Occipital lobe (tissue), 2 donors: ENCODE results near the gene GCLC. TPM values are rescaled to one million over a fixed set of nuclear protein-coding genes. Genes with fewer than 3 reads are reported as not detected.
A peak's percentile ranks its signal among the peaks of the same experiment; 100 is the strongest.
"Not testable (repeated sequence)": the region's sequence is repeated elsewhere in the genome, so short reads cannot be mapped to it uniquely, and the experiment has no call there.

Experiments
- DNase-seq: peaks from one replicate; lab custom pipeline; 2025; lab: John Stamatoyannopoulos, UW
- total RNA-seq: library from RNA; depleted of rRNA; stranded (reverse); fragments of >200 nt; gene quantifications from one replicate; pipeline ENCODE4 v1.2.3, GENCODE V29; 2014

GCLC gene
- total RNA-seq, 1 donor from 2014 or later: 15.8 TPM

DNA sequence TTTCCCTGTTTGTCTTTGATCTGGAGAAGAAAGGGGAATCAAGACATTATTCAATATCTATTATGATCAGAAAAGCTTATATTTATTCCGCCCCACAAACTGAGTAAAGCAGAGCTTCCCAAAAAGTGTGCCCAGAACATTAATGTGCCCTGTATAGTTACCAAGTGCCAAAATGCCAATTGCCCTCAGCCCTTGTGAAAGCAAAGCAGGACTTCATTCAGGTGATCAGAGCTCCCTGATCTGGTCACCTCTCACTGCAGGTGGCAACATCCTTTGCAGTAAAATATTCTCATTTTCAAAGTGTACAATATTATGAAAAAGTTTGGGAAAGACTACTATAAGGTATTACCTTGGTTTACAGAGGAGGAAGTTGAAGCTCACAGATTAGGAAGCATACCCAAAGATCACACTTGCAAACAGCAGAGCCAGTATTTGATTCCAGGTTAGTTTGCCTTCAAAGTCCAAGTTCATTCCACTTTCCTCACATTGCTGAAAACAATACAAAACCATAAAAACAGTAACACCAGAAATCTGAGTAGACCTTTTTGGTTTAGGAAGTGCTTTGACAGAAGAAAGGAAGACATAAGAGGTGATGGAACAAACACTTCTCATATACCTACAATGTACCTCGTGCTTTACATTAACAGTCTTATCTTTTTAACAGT, 19.6 kb upstream of the GCLC start:
- no peak for DNase-seq

GRCh38 chr6:53556986-53557715, 12.2 kb upstream of the GCLC start:
- no peak for DNase-seq

- not testable (repeated sequence) for DNase-seq
Measured at GRCh38 chr6:53553600-53553999, 8.7 kb upstream of the GCLC start.

DNA sequence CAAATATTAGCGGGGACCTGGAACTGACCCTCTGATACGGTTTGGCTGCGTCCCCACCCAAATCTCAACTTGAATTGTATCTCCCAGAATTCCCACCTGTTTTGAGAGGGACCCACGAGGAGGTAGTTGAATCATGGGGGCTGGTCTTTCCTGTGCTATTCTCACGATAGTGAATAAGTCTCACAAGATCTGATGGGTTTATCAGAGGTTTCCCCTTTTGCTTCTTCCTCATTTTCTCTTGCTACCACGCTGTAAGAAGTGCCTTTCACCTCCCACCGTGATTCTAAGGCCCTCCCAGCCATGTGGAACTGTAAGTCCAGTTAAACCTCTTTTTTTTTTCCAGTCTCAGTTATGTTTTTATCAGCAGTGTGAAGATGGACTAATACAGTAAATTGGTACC, 6.8 kb upstream of the GCLC start:
- not testable (repeated sequence) for DNase-seq

DNA sequence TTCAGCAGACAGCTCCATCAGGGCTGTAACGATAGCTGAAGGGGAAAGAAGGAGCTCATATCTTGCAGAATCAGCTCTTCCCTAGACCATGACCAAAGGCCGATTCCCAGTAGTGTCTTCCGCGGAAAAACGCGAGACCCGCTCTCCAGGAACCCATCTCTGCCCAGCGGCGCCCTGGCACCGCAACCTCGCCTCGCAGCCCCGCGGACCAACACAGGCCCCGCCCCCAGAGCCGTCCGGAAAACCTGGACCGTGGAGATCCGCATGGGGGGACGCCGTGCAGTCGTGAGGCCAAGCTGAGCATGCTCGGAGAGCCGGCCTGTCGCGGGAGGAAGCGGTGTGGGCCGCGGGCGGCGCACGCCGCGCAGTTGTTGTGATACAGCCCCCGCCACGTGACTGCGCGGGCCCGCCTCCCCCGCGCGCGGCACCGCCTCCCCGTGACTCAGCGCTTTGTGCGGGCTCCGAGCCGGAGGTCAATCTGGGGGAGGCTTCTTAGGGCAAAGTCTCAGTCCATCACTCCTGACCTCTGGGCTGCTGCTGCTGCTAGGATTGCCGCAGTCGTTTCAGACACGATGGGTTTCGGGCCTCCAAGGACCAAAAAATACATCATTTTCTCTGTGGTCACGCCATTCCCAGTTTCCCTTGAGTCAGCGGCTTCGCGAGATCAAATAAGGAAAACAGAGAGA, 3.1 kb upstream of the GCLC start:
- peak; percentile 97 for DNase-seq

DNA sequence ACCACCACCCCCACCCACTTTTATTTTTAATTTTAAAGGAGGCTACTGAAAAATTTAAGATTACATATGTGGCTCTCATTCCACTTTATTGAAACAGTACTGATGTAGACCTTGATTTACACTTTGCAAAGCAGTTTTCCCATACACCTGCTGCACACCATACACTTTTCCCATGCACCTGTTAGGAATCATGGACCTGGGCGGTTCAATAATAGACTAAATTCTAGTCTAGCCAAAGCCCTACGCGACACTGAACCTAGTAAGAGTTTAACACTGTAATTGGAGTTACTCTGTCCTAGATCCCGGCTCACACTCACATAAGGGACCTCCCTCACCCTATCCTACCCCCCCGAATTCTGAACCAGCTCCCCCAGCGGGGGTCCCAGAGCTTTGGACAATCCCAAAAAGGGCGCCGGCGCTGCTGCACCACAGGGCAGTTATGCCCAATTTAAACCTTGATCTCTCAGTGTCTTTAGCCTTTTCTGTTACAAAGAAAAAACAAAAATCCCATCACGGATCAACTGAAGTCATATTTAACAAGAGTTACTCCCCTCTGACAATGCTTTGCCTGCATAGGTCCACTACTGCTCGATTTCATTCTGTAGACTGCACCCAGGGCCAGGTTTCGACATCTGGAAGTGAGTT, 2.4 kb upstream of the GCLC start:
- no peak for DNase-seq

- DNase-seq: no peak
Measured at GRCh38 chr6:53546281-53546680, 1.4 kb upstream of the GCLC start.

DNA sequence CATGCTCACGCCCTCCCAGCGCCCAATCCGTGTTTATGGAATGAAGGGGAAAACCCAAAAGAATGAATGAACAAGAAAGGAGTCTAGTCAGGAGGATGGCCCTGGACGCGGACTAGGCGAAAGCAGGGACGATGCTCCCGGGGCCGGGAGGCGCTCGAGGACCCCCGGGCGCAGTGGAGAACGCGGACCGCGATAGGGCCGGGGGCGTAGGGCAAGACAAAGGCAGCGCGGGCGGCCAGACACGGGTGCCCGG, 758 bp downstream of the GCLC start:
- DNase-seq: no peak

- DNase-seq: no peak
Measured at GRCh38 chr6:53543359-53544216, 1.3 kb downstream of the GCLC start.

DNA sequence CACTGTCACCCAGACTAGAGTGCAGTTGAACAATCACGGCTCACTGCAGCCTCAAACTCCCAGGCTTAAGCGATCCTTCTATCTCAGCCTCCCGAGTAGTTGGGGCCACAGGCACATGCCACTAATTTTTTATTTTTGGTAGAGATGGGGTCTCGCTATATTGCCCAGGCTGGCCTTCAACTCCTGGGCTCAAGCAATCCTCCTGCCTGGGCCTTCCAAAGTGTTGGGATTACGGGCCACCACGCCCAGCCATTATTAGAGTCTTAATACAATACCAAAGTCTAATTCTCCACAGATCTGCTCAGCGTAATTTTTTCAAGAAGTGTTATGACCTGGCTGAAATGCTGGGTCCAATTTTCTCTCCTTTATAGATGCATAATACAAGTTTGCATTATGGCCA, 3.0 kb downstream of the GCLC start:
- no peak for DNase-seq

DNA sequence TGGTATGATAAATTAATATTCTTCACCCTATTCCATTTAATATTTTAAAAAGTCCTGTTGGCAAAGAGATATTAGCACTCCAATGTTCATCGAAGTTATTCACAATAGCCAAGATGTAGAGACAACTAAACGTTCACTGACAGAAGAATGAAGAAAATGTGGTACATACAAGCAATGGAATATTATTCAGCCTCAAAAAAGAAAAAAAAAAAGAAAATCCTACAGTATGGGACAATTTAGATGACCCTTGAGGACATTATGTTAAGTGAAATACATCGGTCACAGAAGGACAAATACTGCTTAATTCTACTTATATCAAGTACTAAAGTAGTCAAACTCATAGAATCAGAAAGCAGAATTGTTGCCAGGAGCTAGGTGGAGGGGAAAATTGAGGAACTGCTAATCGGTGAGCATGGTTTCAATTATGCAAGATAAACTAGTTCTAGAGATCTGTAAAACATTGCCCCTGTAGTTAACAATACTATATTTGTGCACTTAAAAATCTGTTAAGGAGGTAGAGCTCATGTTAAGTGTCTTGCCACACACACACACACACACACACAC, 4.7 kb downstream of the GCLC start:
- no peak for DNase-seq

GRCh38 chr6:53539561-53539960, 5.3 kb downstream of the GCLC start:
- DNase-seq: no peak

DNA sequence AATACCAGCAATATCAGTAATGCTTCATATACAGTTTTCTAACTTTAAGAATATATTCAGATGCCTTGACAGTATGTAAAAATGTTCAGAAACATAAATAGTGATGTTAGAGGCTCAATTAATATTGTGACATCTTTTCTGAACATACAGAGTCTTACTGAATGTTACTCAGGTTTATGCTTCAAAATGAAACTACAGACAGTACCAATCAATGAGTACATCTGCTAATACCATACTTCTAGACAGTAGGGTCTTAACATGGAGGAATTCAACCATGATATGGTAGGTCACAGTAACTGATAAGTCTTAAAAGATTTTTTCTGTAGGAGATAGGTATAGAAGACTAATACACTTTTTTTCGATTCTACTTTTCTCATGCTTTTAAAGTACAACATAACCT, 8.3 kb downstream of the GCLC start:
- no peak for DNase-seq

GRCh38 chr6:53532942-53533341, 12.0 kb downstream of the GCLC start:
- DNase-seq: no peak

GRCh38 chr6:53532061-53532797, 12.7 kb downstream of the GCLC start:
- no peak for DNase-seq

DNA sequence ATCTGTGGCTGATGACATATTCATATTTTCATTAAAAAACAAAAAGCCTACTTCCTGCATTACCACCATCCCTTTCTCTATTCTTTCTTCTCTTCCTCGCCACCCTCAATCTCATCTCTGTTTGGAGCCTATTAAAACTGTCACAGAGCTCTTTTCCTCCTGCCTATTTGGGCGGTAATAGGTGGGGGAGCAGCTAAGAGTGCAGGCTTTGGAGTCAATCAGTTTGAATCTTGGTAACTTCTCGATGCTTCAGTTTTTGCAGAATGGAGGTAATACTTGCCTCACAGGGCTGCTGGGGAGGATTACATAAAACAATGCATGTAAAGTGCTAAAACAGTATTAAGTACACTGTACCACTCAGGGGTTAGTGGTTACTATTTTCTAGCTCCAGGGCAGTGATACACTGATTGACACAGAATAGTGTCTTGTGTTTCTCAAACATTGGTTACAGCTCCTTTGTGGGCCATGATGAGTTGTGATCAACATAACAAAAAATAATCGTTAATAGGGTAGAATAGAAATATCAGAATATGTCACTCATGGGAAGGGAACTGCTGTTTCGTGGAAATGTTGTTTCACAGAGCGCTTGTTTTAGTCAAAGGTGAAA, 14.0 kb downstream of the GCLC start:
- no peak for DNase-seq

DNA sequence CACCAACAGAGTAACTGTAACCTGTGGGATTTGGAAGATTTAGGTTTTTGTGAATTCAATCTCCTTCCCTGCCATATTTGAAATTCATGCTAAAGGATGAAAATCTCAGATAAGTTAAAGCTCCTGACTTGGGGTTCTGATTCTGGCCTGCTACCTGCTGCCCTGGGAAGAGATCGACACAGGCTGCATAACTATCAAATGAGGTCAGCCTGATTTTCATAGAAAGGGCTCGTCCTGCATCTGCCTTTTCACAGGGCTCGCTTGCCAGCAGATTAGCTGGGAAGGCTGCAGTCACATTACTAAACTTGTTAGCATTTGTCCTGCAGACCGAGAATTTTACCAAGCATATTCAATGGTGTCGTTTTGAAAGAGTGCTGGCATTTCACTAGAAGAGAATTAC, 14.6 kb downstream of the GCLC start:
- no peak for DNase-seq

DNA sequence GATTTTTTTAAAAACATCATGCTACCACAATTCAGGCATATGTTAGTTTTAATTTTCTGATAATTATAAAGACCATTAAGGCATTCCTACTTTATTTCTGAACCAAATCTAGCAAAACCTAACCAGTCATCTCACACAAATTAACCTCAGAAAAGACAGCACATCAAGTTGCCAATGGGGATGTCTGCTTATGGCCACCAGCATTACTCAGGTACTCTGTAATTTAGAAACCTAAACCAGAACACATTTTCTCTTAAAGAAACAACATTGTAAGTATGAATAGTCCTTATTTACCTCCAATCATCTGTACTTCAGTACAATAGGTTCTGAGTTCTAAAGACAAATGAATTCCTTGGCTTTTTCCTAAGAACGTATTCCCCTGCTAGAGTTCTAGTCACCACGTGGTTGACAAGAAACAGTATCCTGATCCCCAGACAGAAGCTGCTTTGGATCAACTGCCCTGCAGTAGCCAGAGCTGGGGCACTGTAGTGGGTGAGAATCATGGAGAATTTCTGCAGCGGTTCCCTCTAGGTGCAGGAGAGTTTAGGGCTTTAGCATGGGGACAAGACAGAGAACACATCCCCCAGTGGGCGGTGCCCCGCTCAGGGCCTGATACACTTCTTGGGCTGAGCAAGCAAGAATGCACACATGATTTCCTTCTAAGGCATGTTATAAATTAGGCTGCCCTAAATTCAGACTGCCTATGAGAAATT, 15.4 kb downstream of the GCLC start:
- DNase-seq: no peak

DNA sequence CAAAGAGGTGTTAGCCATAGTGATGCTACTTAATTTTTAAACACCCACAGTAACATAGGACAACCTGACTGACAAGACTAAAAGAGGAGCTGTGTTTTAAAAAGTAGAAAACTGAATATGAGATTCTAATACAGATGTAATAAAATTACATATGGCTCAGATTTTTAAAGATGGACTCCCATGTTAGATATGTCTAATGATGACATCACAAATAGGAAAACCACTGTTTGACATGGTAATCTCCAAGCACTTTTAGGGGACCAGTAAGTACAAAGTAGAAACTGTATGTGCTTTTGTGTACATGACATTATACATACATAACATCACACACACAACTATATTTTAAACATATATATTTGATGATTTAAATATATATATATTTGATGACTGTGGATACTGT, 16.8 kb downstream of the GCLC start:
- no peak for DNase-seq
